Kidney capillary endothelial cell (primary cell): ENCODE results near the gene FABP1.
A peak's percentile ranks its signal among the peaks of the same experiment; 100 is the strongest.

Experiments used
- DNase-seq: peaks from one replicate; pipeline ENCODE4 v3.0.0-alpha.2; 2018; ENCODE audit warnings: low spot score

Gene FABP1

DNA sequence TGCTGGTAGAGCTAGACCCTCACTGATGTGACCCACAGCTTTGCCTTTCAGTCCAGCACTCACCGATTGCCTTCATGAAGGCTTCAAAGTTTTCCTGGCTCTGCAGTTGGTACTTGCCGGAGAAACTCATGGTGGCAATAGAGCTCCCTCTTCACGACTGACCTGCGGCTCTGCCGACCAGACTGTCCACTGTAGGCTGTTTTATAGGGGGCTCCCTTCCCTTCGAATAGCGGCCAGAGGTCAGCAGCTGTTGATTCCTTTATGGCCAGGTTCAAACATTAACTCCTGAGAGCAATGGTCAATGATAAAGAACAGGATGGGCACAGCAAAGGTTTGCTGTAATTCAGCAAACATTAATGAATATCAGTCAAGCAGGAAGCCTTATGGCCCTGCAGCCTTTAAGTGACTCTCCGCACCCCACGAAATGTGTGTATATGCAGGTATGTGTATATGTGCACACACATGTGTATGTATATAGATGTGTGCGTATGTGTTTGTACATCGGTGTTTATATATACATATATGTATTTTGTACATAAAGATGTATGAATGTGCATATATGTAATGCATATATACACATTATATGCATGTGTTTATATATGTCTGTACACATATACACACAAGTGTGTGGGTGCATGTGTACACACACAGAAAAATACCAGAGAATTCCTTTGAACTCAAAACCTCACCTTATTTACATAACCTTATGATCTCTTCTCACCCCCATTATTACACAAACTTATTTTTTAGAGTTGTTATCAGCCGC is at the start of gene FABP1:
Gene FABP1, minus strand, starts transcription at position 175 of the 766 bp plus-strand sequence. Its CDS starts 45 bp downstream, at position 130.
- no peak for DNase-seq

DNA sequence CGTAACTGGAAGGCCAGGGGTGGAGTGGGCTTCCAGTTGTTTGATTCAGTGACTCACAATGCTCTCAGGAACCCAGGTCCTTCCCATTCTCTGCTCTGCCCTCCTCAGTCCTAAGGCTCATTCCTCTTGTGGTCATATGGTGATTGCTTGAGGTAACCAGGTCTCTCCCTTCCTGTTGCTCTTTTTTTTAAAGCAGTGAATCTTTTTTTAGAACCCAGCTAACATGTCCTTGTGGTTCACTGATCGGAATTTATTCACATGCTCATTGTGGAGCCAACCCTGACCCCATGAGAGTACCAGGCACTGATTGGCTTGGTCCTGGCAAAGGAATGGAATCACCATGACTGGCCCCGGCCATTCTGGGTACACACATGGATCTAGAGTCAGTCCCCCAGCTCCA is 49.7 kb upstream of the FABP1 start:
- no peak for DNase-seq

DNA sequence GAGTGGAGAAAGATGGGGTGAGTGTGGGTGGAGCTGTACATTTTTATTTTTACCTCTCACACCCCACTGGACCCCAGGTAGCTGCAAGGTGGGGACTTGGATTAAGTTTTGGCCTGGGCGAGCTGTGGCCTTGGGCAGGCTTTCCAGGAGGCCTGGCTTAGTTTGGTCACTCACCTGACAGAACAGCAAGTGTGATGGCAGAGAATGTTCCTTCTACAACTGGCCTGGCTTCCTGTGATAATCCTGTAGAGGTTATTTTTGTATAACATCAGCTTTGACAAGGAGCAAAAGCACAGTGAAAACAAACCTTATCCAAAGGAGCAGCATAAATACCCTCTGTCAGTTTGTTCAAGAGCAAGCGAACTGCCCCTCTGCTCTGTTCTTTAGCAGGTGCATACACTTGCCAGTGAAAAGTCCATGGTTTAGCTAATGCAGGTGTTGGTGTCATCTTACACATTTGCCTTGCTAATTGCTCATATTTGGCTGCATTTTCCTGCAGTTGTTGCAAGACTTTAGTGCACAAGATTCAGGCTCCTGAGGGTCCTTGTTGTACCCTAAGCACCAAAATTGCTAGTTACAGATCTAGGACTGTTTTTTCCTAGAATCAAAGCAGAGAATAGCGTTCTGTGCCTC is 48.6 kb upstream of the FABP1 start:
- DNase-seq = no peak

DNA sequence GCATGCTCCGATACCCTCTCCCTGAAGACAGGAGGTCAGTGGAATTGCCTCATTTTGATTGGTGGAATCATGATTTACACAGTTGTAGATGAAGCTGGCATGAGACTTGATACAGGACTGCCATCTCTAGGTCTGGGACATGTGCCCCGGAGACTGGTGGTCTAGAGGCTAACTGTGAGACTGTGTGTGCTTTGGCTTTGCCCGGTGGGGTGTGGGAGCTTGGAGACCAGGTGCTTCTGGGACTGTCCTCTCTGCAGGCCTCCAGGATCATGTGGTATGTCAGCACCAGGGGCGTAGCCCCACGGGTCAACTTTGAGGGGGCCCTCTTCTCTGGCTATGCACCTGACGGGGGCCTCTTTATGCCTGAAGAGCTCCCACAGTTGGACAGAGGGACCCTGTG is 45.0 kb upstream of the FABP1 start:
- no peak for DNase-seq

DNA sequence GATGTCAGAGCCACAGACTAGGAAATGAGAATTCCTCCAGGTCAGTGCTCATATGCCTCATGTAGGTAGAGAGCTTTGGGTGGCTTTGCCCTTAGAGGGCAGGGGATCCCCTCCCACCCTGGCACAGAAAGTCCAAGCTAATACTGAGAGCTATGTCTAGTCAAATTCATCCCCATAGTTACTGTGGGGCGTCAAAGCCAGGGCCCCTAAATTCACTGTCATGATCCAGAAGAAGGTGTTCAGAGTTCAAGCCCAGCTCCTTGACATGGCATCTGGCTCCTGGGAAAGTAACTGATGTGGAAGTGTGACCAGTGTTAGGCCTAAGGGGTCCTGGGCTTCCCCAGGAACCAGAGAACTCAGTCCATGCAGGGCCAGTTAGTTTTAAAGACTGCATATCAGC is 44.1 kb upstream of the FABP1 start:
- no peak for DNase-seq

DNA sequence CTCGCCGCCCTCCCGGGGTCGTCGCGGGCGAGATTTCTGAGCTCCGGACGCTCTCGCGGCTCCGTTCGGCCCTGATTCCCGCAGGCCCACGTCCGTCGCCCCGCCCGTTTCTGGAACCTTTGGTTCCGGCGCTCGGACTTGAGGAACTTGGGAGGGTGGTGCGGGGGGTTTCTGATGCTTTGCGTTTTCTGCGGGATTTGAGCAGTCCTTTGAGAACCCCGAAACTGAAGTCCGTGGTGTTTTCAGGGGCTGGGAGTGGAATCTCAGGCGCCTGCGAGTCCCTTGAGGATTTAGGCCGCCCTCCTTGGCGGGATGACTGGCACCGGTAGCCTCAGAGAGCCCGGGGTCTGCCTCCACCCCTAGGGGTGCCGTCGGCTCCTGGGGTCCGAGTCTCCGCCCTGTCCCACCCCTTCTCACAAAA is 42.6 kb upstream of the FABP1 start:
- DNase-seq = no peak

DNA sequence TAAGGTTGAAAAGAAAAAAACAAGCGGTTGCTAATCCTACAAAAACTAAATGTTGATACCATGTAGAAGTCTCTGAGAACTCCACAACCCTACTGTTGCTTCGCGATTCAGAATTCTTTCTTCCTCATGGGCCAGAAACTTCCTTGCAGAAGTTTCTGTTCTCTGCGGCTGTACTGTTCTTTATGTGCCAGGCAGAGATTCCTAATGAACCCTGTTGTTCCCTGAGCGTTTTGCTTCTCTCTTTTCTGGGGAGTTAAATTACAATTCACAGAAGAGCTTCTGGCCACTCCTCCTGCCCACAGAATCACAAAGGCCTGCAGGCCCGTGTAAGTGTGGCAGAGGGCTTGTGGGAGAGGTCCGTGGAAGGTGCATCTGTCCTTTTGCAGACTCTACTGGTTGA is 40.5 kb upstream of the FABP1 start:
- no peak for DNase-seq

DNA sequence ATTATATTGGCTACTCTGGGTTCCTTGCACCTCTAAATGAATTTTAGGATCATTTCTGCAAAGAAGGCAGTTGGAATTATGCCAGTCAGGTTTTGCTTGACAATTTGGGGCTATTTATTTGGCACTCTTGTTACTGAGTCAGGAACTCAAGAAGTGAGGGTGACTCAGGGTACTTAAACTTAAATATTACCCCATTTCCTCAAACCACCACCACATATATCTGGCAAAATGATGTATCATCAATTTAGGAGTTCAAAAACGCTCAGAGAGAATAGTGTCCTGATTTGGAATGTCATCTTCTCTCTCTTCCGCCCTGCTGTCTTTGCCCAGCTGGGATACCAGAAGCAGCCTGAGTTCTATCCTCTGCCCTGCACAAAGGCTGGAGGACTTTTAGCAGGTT is 39.9 kb upstream of the FABP1 start:
- DNase-seq = no peak

DNA sequence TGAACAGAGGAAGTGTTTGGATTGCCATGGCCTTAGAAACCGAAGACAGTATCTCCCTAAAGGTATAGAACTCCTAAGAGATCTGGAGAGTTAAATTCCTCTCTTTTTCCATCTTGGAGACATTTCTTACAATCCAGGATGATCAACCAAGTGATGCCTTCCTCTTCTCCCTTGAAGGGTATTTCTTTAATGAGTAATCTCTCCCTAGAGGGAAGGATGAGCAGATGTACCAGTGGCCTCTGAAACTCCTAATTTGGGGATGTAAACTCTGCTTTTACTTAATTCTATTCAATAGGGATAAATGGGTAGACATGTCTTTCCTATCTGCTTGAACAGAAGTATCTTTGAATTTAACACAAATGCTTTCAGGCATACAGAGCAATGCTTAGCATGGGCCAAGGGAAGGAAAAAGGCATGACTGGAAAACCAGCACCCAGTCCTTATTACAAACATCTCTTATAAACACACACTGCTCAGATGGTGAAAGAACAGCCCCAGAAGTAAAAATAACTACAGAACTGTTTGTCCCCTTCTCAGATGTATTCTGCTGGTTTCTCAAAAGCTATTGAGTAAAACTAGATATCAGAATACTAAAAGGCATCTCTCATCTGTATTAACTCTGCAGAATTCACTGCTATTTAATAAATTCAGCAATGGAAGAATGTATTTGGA is 37.6 kb upstream of the FABP1 start:
- no peak for DNase-seq

DNA sequence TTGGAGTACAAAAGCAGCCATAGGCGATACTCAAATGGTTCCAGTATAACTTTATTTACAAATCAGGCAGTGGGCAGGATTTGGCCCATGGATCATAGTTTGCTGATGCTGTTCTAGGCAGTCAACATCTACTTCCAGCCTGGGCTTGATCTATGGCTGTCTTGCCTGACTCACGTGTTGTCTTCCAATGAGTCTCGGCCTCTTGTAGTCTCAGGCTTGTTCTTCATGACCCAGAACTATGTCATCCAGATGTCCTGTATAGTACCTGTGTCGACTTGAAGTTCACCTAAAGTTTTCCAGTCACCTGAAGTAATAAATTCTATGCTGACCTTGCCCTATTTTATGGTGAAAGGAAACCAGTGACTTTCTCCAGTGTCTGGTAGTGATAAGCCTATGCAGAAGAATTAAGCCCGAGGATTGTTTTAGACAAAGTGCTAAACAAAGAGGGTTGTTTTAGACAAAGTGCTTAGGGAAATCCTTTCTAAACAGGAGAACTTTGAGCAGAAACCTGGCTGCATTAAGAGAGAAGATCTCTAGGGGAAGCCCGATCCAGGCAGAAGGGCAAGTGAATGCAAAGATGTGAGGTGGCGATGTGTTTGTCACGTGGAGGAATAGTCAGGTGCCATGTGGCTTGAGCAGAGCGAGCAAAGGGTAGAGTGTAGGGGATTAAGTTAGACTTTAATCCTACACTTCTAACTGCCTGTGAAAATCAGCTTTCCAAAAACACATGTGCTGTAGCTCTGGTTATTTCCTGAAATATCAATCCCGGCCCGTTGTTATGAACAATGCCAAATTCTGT is 33.8 kb upstream of the FABP1 start:
- no peak for DNase-seq

DNA sequence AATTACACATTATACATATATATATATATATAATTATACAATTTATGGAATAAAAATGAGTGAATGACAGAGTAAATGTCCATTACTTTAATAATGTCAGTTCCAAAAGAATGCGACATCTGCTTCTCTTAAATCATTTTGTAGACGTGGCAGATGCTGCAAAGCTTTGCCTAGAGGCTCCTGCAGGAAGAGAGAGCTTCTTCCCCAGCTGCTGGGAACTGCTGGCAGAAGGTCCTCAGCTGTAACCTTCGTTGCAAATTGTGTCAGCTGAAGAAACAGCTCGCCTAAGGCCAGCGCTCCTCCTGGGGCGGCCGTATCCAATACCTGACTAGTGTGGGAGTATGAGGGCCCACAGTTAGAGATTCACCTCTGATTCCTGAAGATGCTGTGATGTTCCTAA is 32.7 kb upstream of the FABP1 start:
- DNase-seq = no peak

DNA sequence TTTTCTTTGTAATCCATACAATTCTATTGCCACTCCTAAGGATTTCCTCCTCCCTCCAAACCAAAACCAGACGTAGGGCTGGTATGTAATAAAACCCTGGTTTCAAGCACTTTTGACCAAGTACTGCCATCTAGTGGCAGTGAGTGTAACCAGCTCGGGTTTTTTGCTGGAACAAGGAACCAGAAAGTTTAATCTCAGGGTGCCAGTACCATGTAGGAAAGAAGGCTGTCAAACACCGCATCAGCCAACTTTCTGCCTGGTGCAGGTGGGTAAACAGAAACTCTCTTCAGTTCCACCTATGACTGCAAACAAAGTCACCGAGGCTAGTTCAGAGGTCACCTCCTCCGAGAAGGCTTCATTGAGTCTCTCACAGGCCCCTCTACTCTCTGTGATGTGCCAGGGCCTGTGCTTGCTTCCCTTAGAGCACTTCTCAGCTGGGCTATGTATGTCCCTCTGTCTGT is 32.1 kb upstream of the FABP1 start:
- DNase-seq = peak; percentile 44

DNA sequence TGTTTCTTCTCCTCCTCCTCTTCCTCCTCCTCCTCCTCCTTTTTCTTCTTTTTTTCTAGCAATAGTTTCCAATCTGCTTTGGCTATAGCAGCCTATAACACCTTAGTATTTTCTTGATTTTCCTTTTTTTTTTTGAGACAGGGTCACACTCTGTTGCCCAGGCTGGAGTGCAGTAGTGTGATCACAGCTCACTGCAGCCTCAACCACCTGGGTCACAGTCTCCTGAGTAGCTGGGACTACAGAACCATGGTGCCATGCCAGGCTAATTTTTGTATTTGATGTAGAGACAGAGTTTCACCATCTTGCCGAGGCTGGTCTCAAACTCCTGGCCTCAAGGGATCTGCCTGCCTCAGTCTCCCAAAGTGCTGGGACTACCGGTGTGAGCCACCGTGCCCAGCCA is 31.6 kb upstream of the FABP1 start:
- no peak for DNase-seq

DNA sequence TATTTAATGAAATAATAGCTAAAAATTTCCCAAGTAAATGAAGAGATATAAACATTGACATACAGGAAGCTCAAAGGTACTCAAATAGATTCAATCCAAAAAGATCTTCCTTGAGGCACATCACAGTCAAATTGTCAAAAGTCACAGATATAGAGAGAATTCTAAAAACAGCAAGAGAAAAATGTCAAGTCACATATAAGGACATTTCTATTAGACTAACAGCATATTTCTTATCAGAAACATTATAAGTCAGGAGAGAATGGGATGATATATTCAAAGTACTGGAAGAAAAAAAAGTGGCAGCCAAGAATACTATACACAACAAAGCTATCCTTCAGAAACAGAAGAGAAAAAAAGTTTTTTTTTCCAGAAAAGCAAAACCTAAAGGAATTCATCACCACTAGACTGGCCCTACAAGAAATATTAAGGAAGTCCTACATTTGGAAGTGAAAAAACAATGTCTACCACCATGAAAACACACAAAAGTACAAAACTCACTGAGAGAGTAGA is 21.1 kb upstream of the FABP1 start:
- DNase-seq = no peak

DNA sequence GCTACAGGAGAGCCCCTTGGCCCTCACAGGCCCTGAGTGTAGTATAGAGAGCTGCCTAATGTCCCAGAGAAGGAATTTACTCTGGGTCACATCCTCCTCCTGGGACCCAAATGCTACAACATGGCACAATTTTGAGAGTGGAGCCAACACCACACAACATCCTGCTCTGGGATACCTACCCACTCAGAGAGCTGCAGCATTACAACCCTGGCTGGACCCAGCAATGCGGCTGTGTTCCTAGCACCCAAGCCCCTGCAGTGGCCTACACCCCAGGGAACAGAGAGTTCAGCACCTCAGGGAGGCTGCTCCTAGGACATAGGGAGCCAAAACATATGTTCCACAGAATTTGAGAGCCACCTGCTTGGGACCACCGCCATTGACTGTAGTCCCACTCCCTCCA is 19.3 kb upstream of the FABP1 start:
- DNase-seq = no peak

DNA sequence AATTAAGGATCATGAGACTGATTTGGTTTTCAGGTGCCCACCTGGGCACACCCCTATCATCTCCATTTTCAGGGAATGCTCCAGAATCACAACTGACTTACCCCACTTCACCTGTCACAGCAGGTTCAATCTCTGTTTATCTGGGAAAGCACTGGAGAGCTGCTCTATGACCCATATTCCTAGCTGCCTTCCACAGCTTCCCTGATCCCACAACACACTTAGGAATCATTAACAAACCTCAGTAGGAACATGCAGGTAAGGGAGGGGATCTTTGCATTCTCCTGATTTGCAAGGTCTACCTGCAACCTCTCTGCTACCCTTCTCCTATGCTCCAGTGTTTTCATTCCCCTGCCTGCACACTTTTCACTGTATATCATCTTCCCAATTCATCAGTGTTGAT is 18.7 kb upstream of the FABP1 start:
- no peak for DNase-seq

DNA sequence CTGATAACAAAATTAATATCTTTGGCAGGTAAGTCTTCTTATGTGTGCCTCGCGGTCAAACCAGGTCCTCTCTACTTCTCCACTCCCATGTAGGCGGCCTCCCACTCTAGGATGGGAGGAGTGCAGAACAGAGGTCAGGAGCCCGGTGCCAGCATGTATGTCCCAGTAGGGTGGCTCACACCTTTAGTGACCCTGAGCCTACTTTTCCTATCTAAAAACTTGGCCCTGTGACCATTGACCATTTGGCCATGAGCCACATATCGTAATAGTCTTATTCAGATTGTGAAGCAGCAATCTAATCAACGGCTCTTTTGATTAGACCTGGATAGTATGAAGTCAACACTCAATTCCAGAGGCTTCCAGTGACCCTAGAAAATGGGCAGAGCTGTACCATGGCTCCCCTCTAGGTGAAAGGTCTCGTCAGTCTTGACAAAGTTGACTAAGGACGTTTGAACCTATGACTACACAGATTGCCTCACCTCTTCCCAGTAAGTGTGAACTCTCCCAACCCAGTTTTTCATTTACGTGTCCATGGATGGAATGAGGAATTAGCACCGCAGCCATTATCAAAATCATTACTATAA is 17.1 kb upstream of the FABP1 start:
- no peak for DNase-seq

DNA sequence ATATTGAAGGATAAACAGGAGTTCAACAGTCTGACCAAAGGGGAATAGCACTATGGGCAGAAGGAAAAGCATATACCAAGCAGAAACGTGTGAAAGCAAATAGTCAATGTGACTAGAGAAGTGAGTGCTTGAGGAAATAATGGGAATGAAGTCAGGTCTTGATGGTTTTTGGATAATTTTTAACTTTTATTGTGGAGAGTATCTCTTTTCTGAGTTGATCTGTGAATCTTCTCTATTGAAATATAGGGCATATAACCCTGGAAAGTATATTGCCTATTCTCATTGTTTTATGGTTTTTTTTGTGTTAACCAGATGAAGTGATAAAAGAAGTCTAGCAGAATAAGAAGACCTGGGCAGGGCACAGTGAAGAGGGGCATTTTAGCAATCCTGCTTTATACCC is 16.4 kb upstream of the FABP1 start:
- DNase-seq = no peak

DNA sequence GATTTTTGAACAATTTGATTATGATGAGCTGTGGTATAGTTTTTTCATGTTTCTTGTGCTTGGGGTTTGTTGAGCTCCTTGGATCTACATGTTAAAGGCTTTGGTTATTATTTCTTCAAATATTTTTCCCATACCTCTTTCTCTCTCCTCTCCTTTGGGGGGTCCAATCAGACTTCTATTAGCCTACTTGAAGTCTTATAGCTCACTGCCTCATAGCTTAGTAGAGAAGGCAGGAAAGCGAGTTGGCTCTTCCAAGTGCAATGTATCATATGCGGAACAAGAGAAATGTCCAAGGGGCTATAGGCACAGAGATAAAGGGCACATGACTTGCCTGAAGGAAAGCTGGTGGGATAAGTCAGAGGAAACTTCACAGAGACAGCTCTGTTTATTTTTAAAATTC is 14.1 kb upstream of the FABP1 start:
- no peak for DNase-seq

DNA sequence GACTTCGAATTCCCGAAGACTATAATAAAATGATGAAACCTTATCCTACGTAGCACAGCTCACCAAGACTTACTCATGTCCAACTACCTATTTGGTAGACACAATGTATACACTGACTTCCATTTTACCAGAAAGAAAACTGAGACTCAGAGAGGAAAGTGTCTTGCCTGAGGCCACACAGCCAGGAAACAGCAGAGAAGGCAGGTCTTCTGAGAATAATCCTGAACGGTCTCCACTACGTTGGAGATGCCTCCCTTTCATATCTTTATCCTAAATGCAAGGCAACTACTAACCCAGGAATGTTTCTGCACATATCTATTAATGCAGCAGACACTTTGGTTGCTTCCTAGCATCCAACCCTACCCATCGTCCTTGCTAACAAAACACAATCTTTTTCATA is 11.9 kb upstream of the FABP1 start:
- DNase-seq = no peak

DNA sequence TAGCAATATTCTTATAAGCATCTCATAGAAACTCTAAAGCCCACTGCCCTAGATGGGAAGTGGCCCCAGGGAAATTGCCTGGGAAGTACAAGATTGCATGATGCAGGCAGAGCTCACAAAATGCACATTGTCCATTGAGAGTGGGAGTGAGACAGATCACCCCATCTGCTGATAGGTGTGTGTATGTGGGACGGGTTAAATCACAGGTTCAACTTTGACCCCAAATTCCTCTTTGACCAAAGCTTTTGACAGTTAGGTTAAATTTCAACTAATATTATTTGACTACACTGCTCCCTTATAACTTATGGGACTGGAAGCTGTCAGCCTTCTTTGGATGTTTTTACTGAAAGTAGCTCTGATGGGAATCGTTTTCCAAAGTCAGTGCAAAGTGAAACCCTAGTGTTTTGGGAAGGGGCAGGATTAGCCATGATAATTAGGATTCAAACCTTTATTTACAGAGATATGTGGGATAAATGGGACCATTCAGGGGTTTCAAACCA is 11.4 kb upstream of the FABP1 start:
- no peak for DNase-seq

DNA sequence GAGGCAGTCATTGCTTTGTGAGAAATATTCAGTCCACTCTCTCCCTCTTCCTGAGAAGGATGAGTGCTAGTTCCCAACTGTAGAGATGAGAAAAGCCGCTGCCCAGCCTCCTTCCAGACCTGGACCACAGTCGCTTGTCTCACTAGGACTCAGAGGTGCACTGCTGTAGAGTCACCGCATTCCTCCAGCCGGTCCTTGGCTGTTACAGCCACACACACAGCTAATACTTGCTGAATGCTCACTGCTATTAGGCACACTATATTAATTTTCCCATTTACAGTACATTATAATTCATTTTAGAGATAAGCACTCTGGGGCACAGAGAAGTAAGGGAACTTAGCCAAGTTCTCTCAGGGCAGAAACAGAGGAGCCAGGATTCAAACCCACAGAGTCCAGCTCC is 10.0 kb upstream of the FABP1 start:
- DNase-seq = no peak
